T1000 (cell line): ENCODE measurements around the gene TMEM131.
"Not testable (repeated sequence)": the region's sequence is repeated elsewhere in the genome, so short reads cannot be mapped to it uniquely, and the experiment has no call there.

Experiments
- DNase-seq: peaks from one replicate; lab custom pipeline; 2025; ENCODE audit warnings: mixed read lengths; lab: John Stamatoyannopoulos, UW

The TMEM131 gene

DNA sequence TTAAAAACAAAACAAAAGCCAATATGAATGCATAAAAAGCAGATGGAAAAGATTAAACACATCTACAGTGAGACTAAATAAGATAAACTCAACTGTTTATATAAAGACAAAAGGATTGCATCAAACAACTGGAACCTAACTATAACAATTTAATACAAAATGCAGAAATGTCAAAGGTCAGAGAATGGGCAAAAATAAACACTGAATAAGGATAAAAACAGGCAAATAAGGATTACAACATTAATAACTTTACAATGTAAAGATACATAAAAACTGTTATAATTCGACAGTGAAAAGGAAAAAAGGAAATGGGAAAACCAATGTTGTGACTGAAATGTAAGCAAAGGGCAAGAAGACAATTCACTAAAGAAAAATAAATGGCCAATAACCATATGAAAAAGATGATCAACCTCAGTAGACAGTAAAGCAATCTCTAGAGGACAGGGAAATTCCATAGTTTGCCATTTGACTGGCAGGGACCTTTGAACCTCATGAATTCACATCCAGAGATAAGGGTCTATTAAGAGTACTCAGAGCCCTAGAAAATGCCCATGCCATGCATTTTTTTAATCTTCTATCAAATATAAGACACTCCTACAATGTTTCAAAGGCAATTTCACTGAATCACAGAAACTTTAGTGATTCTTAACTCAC is 83.7 kb downstream of the TMEM131 start:
- DNase-seq = no peak

DNA sequence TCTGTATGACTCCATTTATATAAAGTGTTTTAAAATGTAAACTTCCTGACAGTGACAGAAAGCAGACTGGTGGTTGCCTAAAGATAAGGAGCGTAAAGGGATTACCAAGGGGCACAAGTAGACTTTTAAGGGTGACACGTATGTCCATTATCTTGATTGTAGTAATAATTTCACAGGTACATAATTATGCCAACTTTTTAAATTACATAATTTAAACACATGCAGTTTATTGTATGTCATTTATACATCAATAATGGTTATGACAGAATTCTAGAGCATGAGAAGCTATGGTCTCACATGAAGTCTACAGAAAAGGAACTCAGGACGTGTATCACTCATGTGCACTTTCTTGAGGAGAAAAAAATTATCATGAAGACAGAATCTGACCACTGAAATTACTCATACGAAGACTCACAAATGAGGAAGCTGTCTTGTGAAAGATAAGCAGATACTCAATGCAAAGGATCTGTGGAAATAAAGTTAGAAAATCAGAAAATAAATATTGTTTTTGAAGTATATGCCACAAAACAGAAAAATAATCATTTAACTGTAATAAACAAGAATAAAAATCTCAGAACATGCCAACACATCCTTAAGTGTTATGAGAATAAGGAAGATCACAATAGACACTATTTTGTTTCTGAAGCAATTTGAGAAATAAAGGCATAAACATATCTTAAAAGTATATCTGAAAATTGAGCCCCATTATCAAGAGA is 84.4 kb downstream of the TMEM131 start:
- no peak for DNase-seq

DNA sequence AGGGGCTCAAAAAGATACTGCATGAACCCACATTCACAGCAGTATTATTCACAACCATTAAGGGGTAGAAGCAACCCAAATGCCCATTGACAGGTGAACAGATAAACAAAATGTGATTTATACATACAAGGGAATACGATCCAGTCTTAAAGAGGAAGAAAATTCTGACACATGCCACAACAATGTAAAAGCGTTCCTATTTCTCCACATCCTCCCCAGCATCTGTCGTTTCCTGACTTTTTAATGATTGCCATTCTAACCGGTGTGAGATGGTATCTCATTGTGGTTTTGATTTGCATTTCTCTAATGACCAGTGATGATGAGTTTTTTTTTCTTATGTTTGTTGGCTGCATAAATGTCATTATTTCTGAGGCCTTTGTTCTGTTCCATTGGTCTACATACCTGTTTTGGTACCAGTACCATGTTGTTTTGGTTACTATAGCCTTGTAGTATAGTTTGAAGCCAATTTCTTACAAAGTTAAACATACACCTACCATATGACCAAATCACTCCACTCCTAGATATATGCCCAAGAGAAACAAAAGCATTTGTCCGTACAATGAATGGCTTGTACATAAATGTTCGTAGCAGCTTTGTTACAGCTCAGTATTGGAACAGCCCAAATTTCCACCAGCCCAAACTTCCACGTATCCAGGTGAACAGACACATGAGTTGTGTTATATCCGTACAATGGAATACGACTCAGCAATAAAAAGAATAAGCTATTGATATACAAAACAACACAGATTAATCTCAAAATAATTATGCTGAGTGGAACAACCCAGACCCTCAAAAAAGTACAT is 85.1 kb downstream of the TMEM131 start:
- DNase-seq = no peak

DNA sequence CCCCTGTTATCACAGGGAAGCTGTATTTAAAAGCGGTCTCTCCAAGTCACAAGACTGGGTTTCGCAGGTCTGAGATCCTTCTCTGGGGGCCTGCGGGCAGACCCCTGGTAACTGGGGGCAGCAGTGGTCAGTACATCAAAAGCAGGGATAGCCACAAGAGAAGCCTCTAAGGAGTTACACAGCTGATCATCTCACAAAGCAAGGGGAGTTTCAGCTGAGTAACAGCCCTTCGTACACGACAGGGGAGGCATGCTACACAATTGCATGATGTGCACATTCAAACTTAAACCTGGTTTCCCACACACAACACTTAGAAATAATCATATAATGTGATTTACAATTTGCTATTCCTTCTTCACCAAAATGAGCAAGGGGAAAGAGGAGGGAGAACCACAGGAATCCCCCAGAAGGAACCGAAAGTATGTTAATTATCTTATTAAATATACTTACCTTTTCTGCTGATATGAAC is 87.5 kb downstream of the TMEM131 start:
- DNase-seq = no peak

DNA sequence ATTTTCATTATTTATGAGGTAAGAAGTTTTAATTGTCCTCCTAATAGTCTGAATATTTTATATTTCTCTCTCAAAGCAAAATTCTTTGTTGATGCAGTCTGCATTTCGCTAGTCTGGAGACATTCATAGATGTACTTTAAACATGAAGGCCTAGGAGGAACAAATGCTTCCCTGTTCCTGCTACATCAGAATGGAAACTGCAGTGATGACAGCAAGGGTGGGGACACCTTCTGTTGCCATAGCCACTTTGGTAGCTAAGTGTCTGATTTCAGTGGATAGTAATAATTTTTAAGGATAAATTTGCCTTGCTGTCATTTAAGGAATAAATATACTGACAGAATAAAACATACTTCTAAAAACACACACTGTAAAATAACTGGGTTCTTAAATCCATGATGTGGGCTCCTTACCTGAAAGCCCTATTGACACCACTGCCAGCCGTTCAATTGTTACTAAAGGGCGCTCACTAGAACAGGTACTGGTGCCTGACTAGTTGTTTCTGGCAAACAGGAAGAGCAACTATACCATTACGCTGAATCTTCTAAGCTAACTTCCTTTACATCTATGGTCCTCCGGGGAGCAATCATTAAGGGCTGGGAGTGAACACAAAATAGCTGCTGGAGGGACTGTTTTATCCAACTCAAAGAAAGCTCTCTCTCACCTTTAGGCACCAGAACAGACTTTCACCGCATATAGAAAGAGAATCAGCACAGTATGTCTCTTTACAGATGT is 88.2 kb downstream of the TMEM131 start:
- DNase-seq = no peak

DNA sequence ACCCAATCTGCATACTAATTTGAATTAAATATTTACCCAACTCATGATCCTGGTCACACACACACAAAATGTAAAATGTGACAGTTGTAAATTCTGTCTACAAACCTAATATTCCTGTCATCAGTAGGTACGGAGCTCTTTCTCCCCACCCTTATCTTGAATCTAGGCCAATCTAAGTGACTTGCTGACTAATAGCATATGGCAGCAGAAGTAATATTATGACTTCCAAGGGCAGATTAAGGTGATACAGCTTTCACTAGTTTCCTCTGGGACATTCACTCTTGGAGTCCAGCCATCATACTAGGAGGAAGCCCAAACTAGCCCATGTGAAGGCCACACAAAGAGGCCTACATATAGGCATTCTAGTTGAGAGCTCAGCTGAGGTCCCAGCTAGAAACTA is 89.4 kb downstream of the TMEM131 start:
- no peak for DNase-seq

- no peak for DNase-seq
These were observed 90.5 kb downstream of the TMEM131 start for GRCh38 chr2:97905294-97905693.

DNA sequence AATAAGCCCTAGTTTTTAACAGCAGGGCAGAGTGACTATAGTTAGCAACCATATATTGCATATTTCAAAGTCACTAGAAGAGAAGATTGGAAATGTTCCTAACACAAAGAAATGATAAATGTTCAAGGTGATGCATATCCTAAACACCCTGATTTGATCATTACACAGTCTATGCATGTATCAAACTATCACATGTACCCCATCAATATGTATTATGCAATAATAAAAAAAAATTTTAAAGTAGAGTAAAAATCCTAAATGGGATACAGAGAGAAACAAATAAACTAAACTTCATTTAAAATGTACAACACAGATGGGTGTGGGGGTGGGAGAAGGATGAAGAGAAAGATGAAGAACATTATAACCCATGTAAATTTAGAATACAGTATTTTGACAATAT is 93.9 kb downstream of the TMEM131 start:
- no peak for DNase-seq

DNA sequence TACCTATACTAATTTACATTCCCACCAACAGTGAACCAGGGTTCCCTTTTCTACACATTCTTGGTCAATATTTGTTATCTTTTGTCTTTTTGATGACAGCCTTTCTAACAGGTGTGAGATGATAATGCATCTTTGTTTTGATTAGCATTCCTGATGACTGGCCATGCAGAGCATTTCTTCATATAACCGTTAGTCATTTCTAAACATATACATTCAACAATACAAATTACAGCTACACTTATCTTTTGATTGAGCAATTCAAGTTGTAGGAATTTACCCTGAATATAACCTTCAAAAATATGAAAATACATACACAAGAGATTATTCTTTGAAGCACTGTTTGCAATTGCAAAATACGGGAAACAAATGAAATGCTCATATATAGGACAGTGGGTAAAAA is 94.9 kb downstream of the TMEM131 start:
- no peak for DNase-seq

DNA sequence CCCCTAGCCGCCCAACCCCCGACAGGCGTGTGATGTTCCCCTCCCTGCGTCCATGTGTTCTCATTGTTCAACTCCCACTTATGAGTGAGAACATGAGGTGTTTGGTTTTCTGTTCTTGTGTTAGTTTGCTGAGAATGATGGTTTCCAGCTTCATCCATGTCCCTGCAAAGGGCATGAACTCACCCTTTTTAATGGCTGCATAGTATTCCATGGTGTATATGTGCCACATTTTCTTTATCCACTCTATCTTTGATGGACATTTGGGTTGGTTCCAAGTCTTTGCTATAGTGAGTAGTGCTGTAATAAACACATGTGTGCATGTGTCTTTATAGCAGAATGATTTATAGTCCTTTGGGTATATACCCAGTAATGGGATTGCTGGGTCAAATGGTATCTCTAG is 102.7 kb downstream of the TMEM131 start:
- DNase-seq = not testable (repeated sequence)

- no peak for DNase-seq
These were observed 104.1 kb downstream of the TMEM131 start for GRCh38 chr2:97891611-97892010.

DNA sequence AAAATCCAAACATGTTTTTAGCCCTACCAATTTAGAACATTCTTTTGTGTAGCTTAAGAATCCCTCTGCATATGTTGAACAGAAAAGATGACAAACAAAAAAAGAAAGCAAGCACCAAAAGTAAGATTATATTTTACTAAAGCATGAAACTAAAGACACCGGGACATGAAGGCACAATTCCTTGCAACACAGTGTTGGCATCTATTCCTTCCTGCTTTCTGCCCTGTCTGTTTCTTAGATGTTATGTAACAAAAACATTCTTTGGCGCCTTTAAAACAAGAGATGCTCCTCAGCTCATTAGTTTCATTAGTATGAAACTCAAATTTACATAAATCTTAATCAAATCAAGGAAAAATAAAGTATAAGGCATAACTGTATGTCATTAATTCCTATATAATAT is 106.6 kb downstream of the TMEM131 start:
- no peak for DNase-seq

- no peak for DNase-seq
These were observed 109.9 kb downstream of the TMEM131 start for GRCh38 chr2:97885841-97886240.

- DNase-seq = no peak
These were observed 115.4 kb downstream of the TMEM131 start for GRCh38 chr2:97880334-97880733.

DNA sequence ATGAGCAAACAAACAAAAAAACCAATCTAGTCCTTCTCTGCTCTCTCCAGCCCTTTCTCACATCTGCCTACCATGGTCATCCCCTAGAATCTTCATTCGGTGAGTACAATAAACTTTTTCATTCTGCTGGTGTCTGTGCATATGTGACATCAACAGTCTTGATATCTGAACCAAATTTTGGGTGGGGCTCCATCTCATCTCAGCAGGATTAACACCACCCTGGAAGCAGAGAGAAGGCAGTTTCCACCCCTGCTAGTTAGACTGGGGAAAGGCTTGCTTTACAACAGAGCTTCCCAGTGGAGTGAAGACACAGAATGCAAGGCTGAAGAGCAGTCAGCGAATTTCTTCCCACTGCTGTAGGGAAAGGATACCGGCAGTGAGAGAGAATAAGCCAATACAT is 116.9 kb downstream of the TMEM131 start:
- DNase-seq = no peak

GRCh38 chr2:97878317-97878716 is 117.4 kb downstream of the TMEM131 start:
- DNase-seq = not testable (repeated sequence)

GRCh38 chr2:97871096-97871780 is 124.5 kb downstream of the TMEM131 start:
- DNase-seq = peak; percentile 73

- peak; percentile 50 for DNase-seq
These were observed 125.3 kb downstream of the TMEM131 start for GRCh38 chr2:97870396-97870843.

DNA sequence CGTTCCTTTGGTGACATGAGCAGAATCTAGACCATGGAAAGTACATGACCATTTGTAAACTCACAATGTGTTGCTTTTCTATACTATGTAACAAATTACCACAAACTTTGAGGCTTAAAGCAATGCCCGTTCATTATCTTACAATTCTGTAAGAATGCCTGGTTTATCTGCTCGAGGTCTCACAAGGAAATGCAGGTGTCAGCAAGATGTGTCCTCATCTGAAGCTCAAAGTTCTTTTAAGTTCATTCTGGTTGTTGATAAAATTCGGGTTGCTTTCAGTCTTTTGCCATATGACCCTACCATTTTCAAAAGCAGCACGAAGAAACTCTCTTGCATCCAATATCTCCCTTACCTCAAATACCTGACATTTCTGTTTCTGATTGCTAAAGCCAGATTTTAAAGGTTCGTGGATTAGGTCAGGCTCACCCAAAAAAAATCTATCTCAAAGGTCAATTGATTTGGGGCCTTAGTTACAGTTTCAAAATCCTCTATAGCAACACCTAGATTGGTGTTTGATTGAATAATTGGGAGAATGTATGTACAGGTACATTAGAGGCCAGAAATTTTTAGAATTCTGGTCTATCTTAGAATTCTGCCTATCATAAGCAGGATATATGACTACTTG is 125.9 kb downstream of the TMEM131 start:
- DNase-seq = no peak

DNA sequence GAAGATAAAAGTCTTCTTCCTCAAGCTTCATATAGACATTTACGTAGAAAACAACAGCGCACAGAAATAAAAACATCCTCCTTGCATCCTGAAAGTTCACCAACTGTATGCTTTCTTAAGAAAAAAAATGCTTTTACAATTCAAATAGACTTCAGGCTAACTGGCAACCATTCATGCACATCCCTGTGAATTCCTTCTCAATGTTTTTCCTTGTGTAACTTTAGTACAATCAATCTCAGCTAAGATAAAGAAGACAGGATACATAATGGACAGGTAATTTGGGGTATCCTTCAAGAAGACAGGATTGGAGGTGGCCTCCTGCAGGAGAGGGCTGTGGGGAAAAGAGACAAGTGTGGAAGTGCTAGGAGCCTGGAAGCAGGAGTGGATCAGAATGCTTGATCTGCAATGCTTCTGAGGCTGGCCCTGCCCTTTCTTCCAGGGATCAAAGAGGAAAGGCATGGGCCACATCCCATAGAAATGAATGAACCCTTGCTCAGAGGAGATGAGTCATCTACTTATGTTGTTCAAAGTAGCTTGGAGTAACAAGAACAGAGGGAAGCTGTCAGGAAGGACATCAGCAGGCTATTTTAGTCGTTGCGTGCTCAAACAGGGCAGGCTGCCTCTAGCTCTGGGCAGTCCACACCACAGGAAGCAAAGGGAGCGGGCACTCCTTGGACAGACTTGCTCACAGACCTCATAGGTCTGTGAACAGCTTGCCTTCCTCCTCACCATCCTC is 126.6 kb downstream of the TMEM131 start:
- DNase-seq = peak; percentile 46
